OCI-LY1 (cell line): ENCODE results near the gene MOB3C.

Experiments
- H2AFZ ChIP-seq: fragments of 200-600 bp; sonication (generic), shearing (Covaris generic); 2 replicates; pipeline ENCODE4 v1.6.0; 2014; ENCODE audit warnings: antibody characterized with exemption, mild to moderate bottlenecking, low read length
- H3F3A ChIP-seq: fragments of 200-600 bp; sonication (generic), shearing (Covaris generic); 2 replicates; pipeline ENCODE4 v1.6.0; 2014; ENCODE audit warnings: mild to moderate bottlenecking, antibody characterized with exemption, low read length, moderate library complexity; ENCODE audit not compliant: insufficient read depth
- H3K27ac ChIP-seq: fragments of 200-600 bp; sonication (generic); 2 replicates; pipeline ENCODE4 v1.5.1; 2014; ENCODE audit warnings: low read length, mixed run types, mild to moderate bottlenecking, low read depth; ENCODE audit not compliant: poor library complexity, severe bottlenecking
- H3K27me3 ChIP-seq: fragments of 200-600 bp; sonication (generic); 2 replicates; pipeline ENCODE4 v1.6.0; 2014; ENCODE audit warnings: antibody characterized with exemption, mild to moderate bottlenecking, low read length, moderate library complexity; ENCODE audit not compliant: insufficient read depth
- H3K36me3 ChIP-seq: fragments of 200-600 bp; sonication (generic); 2 replicates; pipeline ENCODE4 v1.6.1; 2014; ENCODE audit warnings: mild to moderate bottlenecking, antibody characterized with exemption, low read length, moderate library complexity, mixed read lengths; ENCODE audit not compliant: insufficient read depth
- H3K4me1 ChIP-seq: fragments of 200-600 bp; sonication (generic); 2 replicates; pipeline ENCODE4 v1.5.1; 2014; ENCODE audit warnings: mild to moderate bottlenecking, low read length, moderate library complexity; ENCODE audit not compliant: insufficient read depth, severe bottlenecking
- H3K4me2 ChIP-seq: fragments of 200-600 bp; sonication (generic), shearing (Covaris generic); 2 replicates; pipeline ENCODE4 v1.6.1; 2014; ENCODE audit warnings: low read length
- H3K4me3 ChIP-seq: fragments of 200-600 bp; sonication (generic); 2 replicates; pipeline ENCODE4 v1.5.1; 2014; ENCODE audit warnings: low read length, low read depth, mild to moderate bottlenecking, mixed read lengths; ENCODE audit not compliant: poor library complexity, severe bottlenecking
- H3K79me2 ChIP-seq: fragments of 200-600 bp; shearing (Covaris generic); 2 replicates; pipeline ENCODE4 v1.6.1; 2016; ENCODE audit warnings: mixed run types, low read length, mixed read lengths; ENCODE audit not compliant: insufficient read depth
- H3K9ac ChIP-seq: fragments of 200-600 bp; sonication (generic), shearing (Covaris generic); 2 replicates; pipeline ENCODE4 v1.6.1; 2014; ENCODE audit warnings: mild to moderate bottlenecking, low read length, mixed read lengths
- H3K9me2 ChIP-seq: fragments of 200-600 bp; sonication (generic), shearing (Covaris generic); 2 replicates; pipeline ENCODE4 v1.6.1; 2014; ENCODE audit warnings: low read depth, mild to moderate bottlenecking, low read length, mixed read lengths
- H3K9me3 ChIP-seq: fragments of 200-600 bp; shearing (Covaris generic); 2 replicates; pipeline ENCODE4 v1.6.1; 2014; ENCODE audit warnings: low read length, mixed read lengths
- H4K20me1 ChIP-seq: fragments of 200-600 bp; sonication (generic), shearing (Covaris generic); 2 replicates; pipeline ENCODE4 v1.6.0; 2016; ENCODE audit warnings: mild to moderate bottlenecking, low read length; ENCODE audit not compliant: insufficient read depth
- EZH2 ChIP-seq: fragments of 200-600 bp; sonication (generic), shearing (Covaris generic); IDR thresholded peaks from 2 replicates; pipeline ENCODE4 v1.8.0; 2017; ENCODE audit warnings: borderline replicate concordance, mixed run types, mild to moderate bottlenecking, antibody characterized with exemption, low read length, moderate library complexity, mixed read lengths
- TF ChIP-seq, protein P1 (sequence below): fragments of 200-600 bp; sonication (generic), shearing (Covaris generic); IDR thresholded peaks from 2 replicates; pipeline ENCODE4 v1.5.1; 2017; ENCODE audit warnings: mild to moderate bottlenecking, antibody characterized with exemption, low read length, moderate library complexity, mixed read lengths

Gene MOB3C

DNA sequence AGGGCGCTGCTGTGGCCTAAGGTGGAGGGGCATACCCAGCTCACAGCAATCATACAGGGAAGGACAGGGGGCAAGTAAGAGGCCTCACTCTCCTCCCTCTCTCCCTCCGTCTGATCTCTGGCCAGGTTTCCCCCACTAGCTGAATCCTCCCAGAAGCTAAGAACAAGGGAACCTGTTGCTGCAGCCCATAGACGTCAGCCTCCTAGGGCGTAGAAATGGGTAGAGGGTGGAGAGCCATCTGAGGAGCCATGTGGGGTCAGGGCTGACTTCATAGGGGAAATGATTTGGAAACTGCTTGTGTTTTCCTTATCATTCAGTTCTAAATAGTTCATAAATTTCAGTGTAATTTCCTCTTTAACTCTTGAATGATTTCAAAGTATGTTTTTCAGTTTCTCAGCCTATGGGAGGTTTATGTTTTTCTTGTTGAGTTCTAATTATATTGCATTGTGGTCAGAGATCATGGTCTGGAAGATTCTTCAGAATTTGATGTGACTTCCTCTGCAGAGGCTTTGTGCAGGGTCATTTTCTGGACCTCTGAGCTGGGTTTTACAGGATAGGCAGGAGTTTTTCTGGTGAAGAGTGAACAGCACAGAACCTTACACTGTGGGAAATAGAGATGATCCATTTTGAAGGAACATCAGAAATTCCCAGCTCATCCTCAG is 2.3 kb upstream of the MOB3C start:
- Histone ChIP-seq H3K27me3 (no peaks in the 10 kb centered on the region), H3K79me2 (no peaks in the 10 kb centered on the region), H3K9me2 (no peaks in the 10 kb centered on the region), H2AFZ (no peak overlapping the region), H3K4me3 (no peak overlapping the region), H3K9ac (no peak overlapping the region), H3K4me1 (peaks cover 6% of the 10 kb centered on the region), H4K20me1 (no peaks in the 10 kb centered on the region), H3F3A (no peaks in the 10 kb centered on the region), H3K27ac (no peak overlapping the region), H3K9me3 (no peaks in the 10 kb centered on the region), H3K36me3 (no peaks in the 10 kb centered on the region), H3K4me2 (no peak overlapping the region)
- no peak for TF ChIP-seq EZH2
- TF ChIP-seq, protein P1, sequence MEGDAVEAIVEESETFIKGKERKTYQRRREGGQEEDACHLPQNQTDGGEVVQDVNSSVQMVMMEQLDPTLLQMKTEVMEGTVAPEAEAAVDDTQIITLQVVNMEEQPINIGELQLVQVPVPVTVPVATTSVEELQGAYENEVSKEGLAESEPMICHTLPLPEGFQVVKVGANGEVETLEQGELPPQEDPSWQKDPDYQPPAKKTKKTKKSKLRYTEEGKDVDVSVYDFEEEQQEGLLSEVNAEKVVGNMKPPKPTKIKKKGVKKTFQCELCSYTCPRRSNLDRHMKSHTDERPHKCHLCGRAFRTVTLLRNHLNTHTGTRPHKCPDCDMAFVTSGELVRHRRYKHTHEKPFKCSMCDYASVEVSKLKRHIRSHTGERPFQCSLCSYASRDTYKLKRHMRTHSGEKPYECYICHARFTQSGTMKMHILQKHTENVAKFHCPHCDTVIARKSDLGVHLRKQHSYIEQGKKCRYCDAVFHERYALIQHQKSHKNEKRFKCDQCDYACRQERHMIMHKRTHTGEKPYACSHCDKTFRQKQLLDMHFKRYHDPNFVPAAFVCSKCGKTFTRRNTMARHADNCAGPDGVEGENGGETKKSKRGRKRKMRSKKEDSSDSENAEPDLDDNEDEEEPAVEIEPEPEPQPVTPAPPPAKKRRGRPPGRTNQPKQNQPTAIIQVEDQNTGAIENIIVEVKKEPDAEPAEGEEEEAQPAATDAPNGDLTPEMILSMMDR, result no peak

DNA sequence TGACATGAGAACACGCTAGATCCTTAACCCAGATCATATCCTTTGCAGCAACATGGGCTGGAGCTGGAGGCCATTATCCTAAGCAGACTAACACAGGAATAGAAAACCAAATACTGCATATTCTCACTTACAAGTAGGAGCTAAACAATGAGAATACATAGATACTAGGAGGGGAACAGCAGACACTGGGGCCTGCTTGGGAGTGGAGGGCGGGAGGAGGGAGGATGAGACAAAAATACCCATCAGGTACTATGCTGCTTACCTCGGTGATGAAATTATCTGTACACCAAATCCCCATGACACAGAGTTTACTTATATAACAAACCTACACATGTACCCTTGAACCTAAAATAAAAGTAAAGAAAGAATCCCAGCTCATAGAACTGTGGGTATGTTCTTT is 1.2 kb upstream of the MOB3C start:
- Histone ChIP-seq H3K9ac (no peak overlapping the region), H3K9me2 (no peaks in the 10 kb centered on the region), H3K36me3 (no peaks in the 10 kb centered on the region), H3K9me3 (no peaks in the 10 kb centered on the region), H3K27ac (no peak overlapping the region), H3K4me3 (no peak overlapping the region), H3F3A (no peaks in the 10 kb centered on the region), H3K79me2 (no peaks in the 10 kb centered on the region), H2AFZ (no peak overlapping the region), H4K20me1 (no peaks in the 10 kb centered on the region), H3K4me1 (peaks cover 6% of the 10 kb centered on the region), H3K4me2 (no peak overlapping the region), H3K27me3 (no peaks in the 10 kb centered on the region)
- no peak for TF ChIP-seq EZH2
- TF ChIP-seq, protein P1, result no peak

DNA sequence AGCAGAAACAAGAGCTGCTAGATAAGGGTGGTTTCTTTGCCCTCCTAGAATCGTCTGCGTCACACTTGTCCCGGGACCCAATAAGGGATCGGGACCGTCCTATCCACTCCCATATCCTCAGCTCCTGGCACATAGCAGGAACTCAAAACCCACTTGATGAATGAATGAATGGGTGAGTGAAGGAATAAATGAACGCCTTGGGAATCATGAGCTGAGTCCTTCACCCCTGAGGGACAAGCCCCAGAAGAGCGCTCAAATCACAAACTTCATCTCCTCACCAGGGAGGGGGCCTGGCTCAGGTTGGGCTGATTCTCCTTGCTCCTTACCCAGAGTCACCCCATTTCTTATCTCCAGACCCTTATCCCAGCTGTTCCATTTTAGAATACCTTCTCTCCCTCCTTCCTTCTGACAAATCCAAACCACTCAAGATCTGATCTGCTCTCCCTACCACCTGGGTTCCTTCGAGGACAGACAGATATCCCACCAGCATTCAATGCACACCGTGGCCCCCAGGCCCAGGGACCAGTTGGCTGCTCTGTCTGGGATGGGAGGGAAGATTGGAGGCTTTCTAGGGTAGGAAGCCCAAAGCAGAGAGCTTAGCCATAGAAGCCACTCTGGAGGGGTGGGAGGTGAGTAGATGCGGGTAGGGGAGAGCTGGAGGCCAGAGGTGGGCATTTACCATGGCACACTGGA is 643 bp upstream of the MOB3C start:
- no peaks in the 10 kb centered on the region for H3K9me2 ChIP-seq
- no peak overlapping the region for H2AFZ ChIP-seq
- no peaks in the 10 kb centered on the region for H3K27me3 ChIP-seq
- H3K79me2 ChIP-seq, result no peaks in the 10 kb centered on the region
- H3K4me3 ChIP-seq, result peak overlapping the region; percentile 81
- peaks cover 6% of the 10 kb centered on the region for H3K4me1 ChIP-seq
- no peaks in the 10 kb centered on the region for H3K9me3 ChIP-seq
- H3K4me2 ChIP-seq, result peak overlapping the region; percentile 70
- H4K20me1 ChIP-seq, result no peaks in the 10 kb centered on the region
- H3K36me3 ChIP-seq, result no peaks in the 10 kb centered on the region
- H3F3A ChIP-seq, result no peaks in the 10 kb centered on the region
- peak overlapping the region; percentile 79; the same call in 1 of the 2 replicates for H3K9ac ChIP-seq
- H3K27ac ChIP-seq, result no peak overlapping the region
- TF ChIP-seq, protein P1, result no peak
- TF ChIP-seq EZH2, result no peak
